ENCODE results near the gene SNAPC1. TPM values are rescaled to one million over a fixed set of nuclear protein-coding genes. Genes with fewer than 3 reads are reported as not detected.

Gene SNAPC1
- total RNA-seq, 2 donors from 2014 or later: 0.66 to 2.6 TPM

- Histone ChIP-seq H3K27ac (no peak overlapping the region), H3K36me3 (replicated peaks in 1 of 2; ENCODE audit: insufficient read depth in 1 of 2, low read depth in 2 of 2) (peaks cover 0 to 8% of the 10 kb centered on the region in 2 donors)
- TF ChIP-seq, protein P1, sequence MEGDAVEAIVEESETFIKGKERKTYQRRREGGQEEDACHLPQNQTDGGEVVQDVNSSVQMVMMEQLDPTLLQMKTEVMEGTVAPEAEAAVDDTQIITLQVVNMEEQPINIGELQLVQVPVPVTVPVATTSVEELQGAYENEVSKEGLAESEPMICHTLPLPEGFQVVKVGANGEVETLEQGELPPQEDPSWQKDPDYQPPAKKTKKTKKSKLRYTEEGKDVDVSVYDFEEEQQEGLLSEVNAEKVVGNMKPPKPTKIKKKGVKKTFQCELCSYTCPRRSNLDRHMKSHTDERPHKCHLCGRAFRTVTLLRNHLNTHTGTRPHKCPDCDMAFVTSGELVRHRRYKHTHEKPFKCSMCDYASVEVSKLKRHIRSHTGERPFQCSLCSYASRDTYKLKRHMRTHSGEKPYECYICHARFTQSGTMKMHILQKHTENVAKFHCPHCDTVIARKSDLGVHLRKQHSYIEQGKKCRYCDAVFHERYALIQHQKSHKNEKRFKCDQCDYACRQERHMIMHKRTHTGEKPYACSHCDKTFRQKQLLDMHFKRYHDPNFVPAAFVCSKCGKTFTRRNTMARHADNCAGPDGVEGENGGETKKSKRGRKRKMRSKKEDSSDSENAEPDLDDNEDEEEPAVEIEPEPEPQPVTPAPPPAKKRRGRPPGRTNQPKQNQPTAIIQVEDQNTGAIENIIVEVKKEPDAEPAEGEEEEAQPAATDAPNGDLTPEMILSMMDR (IDR thresholded peaks at IDR 0.05): no peak
- no peak for TF ChIP-seq POLR2A (IDR thresholded peaks at IDR 0.05)
Measured at GRCh38 chr14:61747342-61747741, 14.9 kb upstream of the SNAPC1 start.

DNA sequence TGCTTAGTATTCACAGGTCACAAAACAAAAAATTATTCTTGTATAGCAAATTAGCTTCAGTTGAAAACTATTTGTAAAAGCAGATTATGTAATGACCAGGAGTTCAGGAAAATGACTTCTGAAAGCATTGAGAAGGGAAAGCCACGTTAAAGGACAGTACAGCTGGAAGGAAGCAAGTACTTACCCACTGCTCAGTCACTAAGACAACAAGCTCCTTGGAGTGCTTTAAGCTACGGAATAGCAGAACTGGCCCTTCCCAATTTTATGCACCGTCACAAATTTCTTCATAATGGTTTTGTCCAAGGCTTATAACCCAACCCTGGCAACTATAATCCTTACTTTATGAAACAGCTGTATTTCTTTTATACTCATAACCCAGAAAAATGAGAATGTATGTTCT, 13.0 kb upstream of the SNAPC1 start:
- peaks cover 10% of the 10 kb centered on the region for H3K4me1 ChIP-seq
- TF ChIP-seq, protein P1 (IDR thresholded peaks at IDR 0.05): no peak
- no peak for TF ChIP-seq POLR2A (IDR thresholded peaks at IDR 0.05)
- ATAC-seq: no peak
- peaks cover 0 to 8% of the 10 kb centered on the region in 2 donors for H3K36me3 ChIP-seq (replicated peaks in 1 of 2; ENCODE audit: insufficient read depth in 1 of 2, low read depth in 2 of 2)
- no peaks in the 10 kb centered on the region for H3K9me3 ChIP-seq
- H3K27me3 ChIP-seq: no peaks in the 10 kb centered on the region
- H3K4me3 ChIP-seq: no peak overlapping the region
- DNase-seq: no peak
- 69 to 78% methylated on average over 3 of the region's 3 CpGs for WGBS, 2 donors
- intact Hi-C loops (cut with DNase I): no loop called here
- H3K27ac ChIP-seq: no peak overlapping the region

More at GRCh38 chr14:61747342-61747741, 14.9 kb upstream of the SNAPC1 start:
- Histone ChIP-seq H3K4me1 (peaks cover 10% of the 10 kb centered on the region), H3K27me3 (no peaks in the 10 kb centered on the region), H3K9me3 (no peaks in the 10 kb centered on the region), H3K4me3 (peak overlapping the region in 1 of 2 donors; percentile 0)
- DNase-seq (no peak), ATAC-seq (no peak)
- 86 to 96% methylated on average over 3 of the region's 3 CpGs for WGBS, 2 donors
- intact Hi-C loops (cut with DNase I): no loop called here

GRCh38 chr14:61749867-61750266, 12.4 kb upstream of the SNAPC1 start:
- no peak for DNase-seq
- Histone ChIP-seq H3K36me3 (replicated peaks in 1 of 2; ENCODE audit: insufficient read depth in 1 of 2, low read depth in 2 of 2) (peaks cover 0 to 6% of the 10 kb centered on the region in 2 donors), H3K9me3 (no peaks in the 10 kb centered on the region), H3K4me3 (no peak overlapping the region), H3K4me1 (peaks cover 10% of the 10 kb centered on the region), H3K27ac (no peak overlapping the region), H3K27me3 (no peaks in the 10 kb centered on the region)
- 51 to 67% methylated on average over 3 of the region's 3 CpGs for WGBS, 2 donors
- intact Hi-C loops (cut with DNase I): loop anchor here (10.0 kb wide), 1 partner anchor 45 kb away; no protein-coding TSS in a partner anchor
- no peak for TF ChIP-seq POLR2A (IDR thresholded peaks at IDR 0.05)
- TF ChIP-seq, protein P1 (IDR thresholded peaks at IDR 0.05): no peak
- no peak for ATAC-seq

DNA sequence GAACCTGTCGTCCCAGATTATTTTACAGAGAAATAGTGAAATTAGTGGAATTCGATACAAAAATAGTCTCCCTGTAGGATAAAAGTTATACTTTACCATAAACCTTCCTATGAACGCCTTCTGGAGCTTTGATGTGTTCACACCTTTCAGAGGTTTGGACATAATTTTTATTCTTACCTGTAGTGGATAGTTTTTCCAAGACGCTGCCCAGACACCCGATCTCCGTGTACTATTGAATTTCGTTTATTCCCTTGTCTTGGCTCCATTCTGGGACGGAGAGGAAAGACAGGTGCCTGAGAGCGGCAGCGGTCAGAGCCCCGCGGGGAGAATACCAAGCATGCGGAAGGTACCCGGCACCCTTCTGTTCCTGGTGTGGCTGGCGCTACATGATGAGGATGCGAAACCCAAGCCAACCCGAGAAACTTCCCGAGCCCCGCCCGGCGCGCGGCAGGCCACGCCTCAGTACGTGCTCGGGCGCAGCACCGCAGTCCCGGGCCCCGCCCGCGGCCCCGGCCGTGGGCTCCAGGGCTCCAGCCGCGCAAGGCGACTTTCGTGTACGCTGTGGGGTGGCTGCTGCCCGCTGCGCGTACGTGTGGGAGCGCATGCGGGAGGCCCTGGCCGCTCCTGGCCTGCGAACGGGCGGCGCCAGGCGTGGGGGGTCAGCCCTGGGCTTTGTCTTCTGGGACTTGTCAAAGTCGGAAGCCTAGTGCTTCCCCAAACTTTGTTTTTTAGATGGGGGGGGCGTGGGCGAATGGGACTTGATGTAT, 11.3 kb upstream of the SNAPC1 start:
- WGBS, 2 donors: 1 to 2% methylated on average over 35 to 51 of the region's 54 CpGs
- Histone ChIP-seq H3K27ac (peak overlapping the region in 3 of 4 donors; percentile 68 to 85 (median 75)), H3K36me3 (replicated peaks in 1 of 2; ENCODE audit: insufficient read depth in 1 of 2, low read depth in 2 of 2) (peaks cover 0 to 4% of the 10 kb centered on the region in 2 donors), H3K4me1 (peaks cover 10% of the 10 kb centered on the region), H3K27me3 (no peaks in the 10 kb centered on the region), H3K4me3 (peak overlapping the region; percentile 34 to 46), H3K9me3 (no peaks in the 10 kb centered on the region)
- peak; percentile 39 to 70 (median 70) for TF ChIP-seq POLR2A (IDR thresholded peaks at IDR 0.05)
- TF ChIP-seq, protein P1 (IDR thresholded peaks at IDR 0.05): no peak
- peak; percentile 83 to 91 (median 88) for DNase-seq
- peak; percentile 99 for ATAC-seq
- intact Hi-C loops (cut with DNase I): loop anchor here (10.0 kb wide), 1 partner anchor 46 kb away; no protein-coding TSS in a partner anchor
